Measurements from ENCODE around the gene KEAP1.

Gene KEAP1

GRCh38 chr19:10439588-10439987 lies 63.6 kb downstream of the KEAP1 start:
- DNase-seq = no peak
